SK-N-MC (cell line): Measurements from ENCODE around the gene FAM124A.

Experiments used
- EZH2 ChIP-seq: fragments of 200-600 bp; sonication (generic); IDR thresholded peaks from one replicate; pipeline ENCODE4 v1.6.1; 2017; ENCODE audit warnings: antibody characterized with exemption
- POLR2AphosphoS5 ChIP-seq: IDR thresholded peaks from 2 replicates; pipeline ENCODE4 v1.6.1; 2012; ENCODE audit warnings: mild to moderate bottlenecking, low read depth, low read length, borderline replicate concordance

- TF ChIP-seq POLR2AphosphoS5 (no peak), EZH2 (no peak)
Measured at GRCh38 chr13:51331354-51331861, 109.2 kb downstream of the FAM124A start.
